ENCODE results near the gene NME8. TPM values are rescaled to one million over a fixed set of nuclear protein-coding genes. Genes with fewer than 3 reads are reported as not detected.

NME8 gene
- total RNA-seq, 1 experiment from 2014 or later, result not detected

- no peak for ATAC-seq
- Histone ChIP-seq H2AFZ (ENCODE audit: low read length) (no peak overlapping the region), H3K4me2 (ENCODE audit: low read length) (no peak overlapping the region), H3K4me3 (ENCODE audit: low read length) (no peak overlapping the region), H3K9ac (ENCODE audit: low read length) (no peak overlapping the region), H3K36me3 (ENCODE audit: low read depth, low read length) (peaks cover 7% of the 10 kb centered on the region; the same call in 1 of the 2 replicates), H4K20me1 (ENCODE audit: low read length) (0 out of 2 replicates have a peak, but pooled peaks cover 6% of the 10 kb centered on the region), H3K27ac (ENCODE audit: low read length) (no peak overlapping the region), H3K27me3 (ENCODE audit: low read length) (no peaks in the 10 kb centered on the region), H3K9me3 (ENCODE audit: low read length) (no peaks in the 10 kb centered on the region; the same call in 1 of the 2 replicates), H3K79me2 (ENCODE audit: low read length) (peaks cover 80% of the 10 kb centered on the region), H3K9me2 (replicated peaks; ENCODE audit: low read length) (no peaks in the 10 kb centered on the region), H3F3A (ENCODE audit: low read length, unreplicated experiment) (no peaks in the 10 kb centered on the region), H3K4me1 (ENCODE audit: insufficient read depth, low read length) (peaks cover 17% of the 10 kb centered on the region)
- CTCF ChIA-PET, result interaction anchor here (0.8 kb wide), 1 partner anchor 24 kb away, joined by 3 read pairs; no protein-coding TSS in a partner anchor
- no peak for DNase-seq
- TF ChIP-seq CTCF (conservative IDR thresholded peaks at IDR 0.05; ENCODE audit: low read depth, low read length) (no peak), EZH2phosphoT487 (IDR thresholded peaks at IDR 0.05; ENCODE audit: borderline replicate concordance, low read length) (no peak), EZH2 (IDR thresholded peaks at IDR 0.05; ENCODE audit: low read length, unreplicated experiment) (no peak)
- POLR2A ChIA-PET (ENCODE audit: unreplicated experiment), result no interaction called here
- intact Hi-C loops (cut with micrococcal nuclease), result no loop called here
- BruUV-seq (replicated peaks), result no TSS peak
Observed at GRCh38 chr7:37925620-37926019, 77.2 kb downstream of the NME8 start.

GRCh38 chr7:37927773-37928444 is 79.5 kb downstream of the NME8 start:
- Histone ChIP-seq H3K9me2 (replicated peaks; ENCODE audit: low read length) (no peaks in the 10 kb centered on the region), H3K9ac (ENCODE audit: low read length) (no peak overlapping the region), H3K36me3 (ENCODE audit: low read depth, low read length) (peaks cover 7% of the 10 kb centered on the region; the same call in 1 of the 2 replicates), H3K4me3 (ENCODE audit: low read length) (no peak overlapping the region), H3K27me3 (ENCODE audit: low read length) (no peaks in the 10 kb centered on the region), H3K27ac (ENCODE audit: low read length) (no peak overlapping the region), H3K4me1 (ENCODE audit: insufficient read depth, low read length) (peaks cover 16% of the 10 kb centered on the region), H4K20me1 (ENCODE audit: low read length) (0 out of 2 replicates have a peak, but pooled peaks cover 6% of the 10 kb centered on the region), H2AFZ (ENCODE audit: low read length) (no peak overlapping the region), H3K79me2 (ENCODE audit: low read length) (peaks cover 62% of the 10 kb centered on the region), H3K4me2 (ENCODE audit: low read length) (no peak overlapping the region), H3K9me3 (ENCODE audit: low read length) (no peaks in the 10 kb centered on the region; the same call in 1 of the 2 replicates), H3F3A (ENCODE audit: low read length, unreplicated experiment) (no peaks in the 10 kb centered on the region)
- BruUV-seq (replicated peaks), result no TSS peak
- ChIA-PET CTCF (no interaction called here), POLR2A (ENCODE audit: unreplicated experiment) (no interaction called here)
- DNase-seq (no peak), ATAC-seq (no peak)
- TF ChIP-seq EZH2 (IDR thresholded peaks at IDR 0.05; ENCODE audit: low read length, unreplicated experiment), result no peak
- intact Hi-C loops (cut with micrococcal nuclease), result no loop called here

GRCh38 chr7:37928878-37929277 is 80.5 kb downstream of the NME8 start:
- peaks cover 52% of the 10 kb centered on the region for H3K79me2 ChIP-seq (ENCODE audit: low read length)
- CTCF ChIA-PET, result interaction anchor here (0.6 kb wide), 1 partner anchor 26 kb away, joined by 3 read pairs; no protein-coding TSS in a partner anchor
- ATAC-seq, result no peak

More at GRCh38 chr7:37928878-37929277, 80.5 kb downstream of the NME8 start:
- Histone ChIP-seq H3K4me3 (ENCODE audit: low read length) (no peak overlapping the region), H3F3A (ENCODE audit: low read length, unreplicated experiment) (no peaks in the 10 kb centered on the region), H3K4me2 (ENCODE audit: low read length) (no peak overlapping the region), H4K20me1 (ENCODE audit: low read length) (0 out of 2 replicates have a peak, but pooled peaks cover 6% of the 10 kb centered on the region), H3K27ac (ENCODE audit: low read length) (no peak overlapping the region), H3K36me3 (ENCODE audit: low read depth, low read length) (peaks cover 7% of the 10 kb centered on the region; the same call in 1 of the 2 replicates), H3K9me3 (ENCODE audit: low read length) (no peaks in the 10 kb centered on the region; the same call in 1 of the 2 replicates), H3K27me3 (ENCODE audit: low read length) (no peaks in the 10 kb centered on the region), H3K4me1 (ENCODE audit: insufficient read depth, low read length) (peaks cover 16% of the 10 kb centered on the region), H3K9me2 (replicated peaks; ENCODE audit: low read length) (no peaks in the 10 kb centered on the region), H2AFZ (ENCODE audit: low read length) (no peak overlapping the region), H3K9ac (ENCODE audit: low read length) (no peak overlapping the region)
- no peak for DNase-seq
- POLR2A ChIA-PET (ENCODE audit: unreplicated experiment), result no interaction called here
- TF ChIP-seq CTCF (conservative IDR thresholded peaks at IDR 0.05; ENCODE audit: low read depth, low read length), result no peak
- no TSS peak for BruUV-seq (replicated peaks)
- intact Hi-C loops (cut with micrococcal nuclease), result no loop called here
